Peyer's patch (tissue), 4 donors: ENCODE results near the gene NBPF1.
"Not testable (repeated sequence)": the region's sequence is repeated elsewhere in the genome, so short reads cannot be mapped to it uniquely, and the experiment has no call there.

Experiments
- CTCF ChIP-seq, 6 experiments: fragments of 450-650 bp in 4 of 6; fragments of 200-600 bp in 2 of 6; sonication (generic) in 1 of 6; IDR thresholded peaks; one replicate each; pipeline ENCODE4 v1.5.1; 2017 to 2019; ENCODE audit warnings: antibody characterized with exemption in 6 of 6, mild to moderate bottlenecking in 3 of 6, moderate library complexity in 1 of 6
- POLR2A ChIP-seq, 2 donors: fragments of 450-650 bp; IDR thresholded peaks; one replicate each; pipeline ENCODE4 v1.5.1; 2017; ENCODE audit warnings: antibody characterized with exemption in 2 of 2, mild to moderate bottlenecking in 2 of 2, moderate library complexity in 2 of 2

- TF ChIP-seq CTCF, POLR2A (IDR thresholded peaks at IDR 0.05): not testable (repeated sequence)
These were observed 2.2 kb downstream of the NBPF1 start for GRCh38 chr1:16611164-16611563.
